ENCODE data around the gene SEMA5A. TPM values are rescaled to one million over a fixed set of nuclear protein-coding genes. Genes with fewer than 3 reads are reported as not detected.

Gene SEMA5A
- total RNA-seq, 2 donors from 2014 or later, result 3.4 to 40.2 TPM

DNA sequence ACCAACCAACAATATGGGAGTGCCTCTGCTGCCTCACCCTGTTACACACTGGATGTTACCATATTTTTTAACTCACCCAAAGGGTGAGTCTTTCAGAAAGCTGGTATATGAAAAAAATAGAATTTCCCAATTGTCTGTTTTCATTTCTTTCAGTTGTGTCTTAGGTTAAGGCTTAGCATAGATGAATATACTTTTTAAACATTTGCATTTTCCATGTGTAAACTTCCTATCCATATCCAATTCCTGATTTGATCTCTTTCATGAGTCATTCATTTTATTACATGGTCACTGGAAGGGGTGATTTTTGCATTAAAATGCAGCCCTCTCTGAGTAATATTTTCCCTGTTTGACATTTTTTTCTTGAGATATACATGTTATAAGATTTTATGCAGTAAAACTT lies 406.5 kb downstream of the SEMA5A start:
- DNase-seq (no peak), ATAC-seq (no peak)
- Histone ChIP-seq H3K4me3 (no peak overlapping the region), H3K4me1 (no peaks in the 10 kb centered on the region), H3K27me3 (no peaks in the 10 kb centered on the region), H3K27ac (no peak overlapping the region), H3K36me3 (replicated peaks in 1 of 2; ENCODE audit: insufficient read depth in 1 of 2, low read depth in 2 of 2) (peaks cover 0 to 2% of the 10 kb centered on the region in 2 donors), H3K9me3 (no peaks in the 10 kb centered on the region)
- intact Hi-C loops (cut with DNase I), result no loop called here
- TF ChIP-seq, protein P1, sequence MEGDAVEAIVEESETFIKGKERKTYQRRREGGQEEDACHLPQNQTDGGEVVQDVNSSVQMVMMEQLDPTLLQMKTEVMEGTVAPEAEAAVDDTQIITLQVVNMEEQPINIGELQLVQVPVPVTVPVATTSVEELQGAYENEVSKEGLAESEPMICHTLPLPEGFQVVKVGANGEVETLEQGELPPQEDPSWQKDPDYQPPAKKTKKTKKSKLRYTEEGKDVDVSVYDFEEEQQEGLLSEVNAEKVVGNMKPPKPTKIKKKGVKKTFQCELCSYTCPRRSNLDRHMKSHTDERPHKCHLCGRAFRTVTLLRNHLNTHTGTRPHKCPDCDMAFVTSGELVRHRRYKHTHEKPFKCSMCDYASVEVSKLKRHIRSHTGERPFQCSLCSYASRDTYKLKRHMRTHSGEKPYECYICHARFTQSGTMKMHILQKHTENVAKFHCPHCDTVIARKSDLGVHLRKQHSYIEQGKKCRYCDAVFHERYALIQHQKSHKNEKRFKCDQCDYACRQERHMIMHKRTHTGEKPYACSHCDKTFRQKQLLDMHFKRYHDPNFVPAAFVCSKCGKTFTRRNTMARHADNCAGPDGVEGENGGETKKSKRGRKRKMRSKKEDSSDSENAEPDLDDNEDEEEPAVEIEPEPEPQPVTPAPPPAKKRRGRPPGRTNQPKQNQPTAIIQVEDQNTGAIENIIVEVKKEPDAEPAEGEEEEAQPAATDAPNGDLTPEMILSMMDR (IDR thresholded peaks at IDR 0.05), result no peak
- no peak for TF ChIP-seq POLR2A (IDR thresholded peaks at IDR 0.05)

DNA sequence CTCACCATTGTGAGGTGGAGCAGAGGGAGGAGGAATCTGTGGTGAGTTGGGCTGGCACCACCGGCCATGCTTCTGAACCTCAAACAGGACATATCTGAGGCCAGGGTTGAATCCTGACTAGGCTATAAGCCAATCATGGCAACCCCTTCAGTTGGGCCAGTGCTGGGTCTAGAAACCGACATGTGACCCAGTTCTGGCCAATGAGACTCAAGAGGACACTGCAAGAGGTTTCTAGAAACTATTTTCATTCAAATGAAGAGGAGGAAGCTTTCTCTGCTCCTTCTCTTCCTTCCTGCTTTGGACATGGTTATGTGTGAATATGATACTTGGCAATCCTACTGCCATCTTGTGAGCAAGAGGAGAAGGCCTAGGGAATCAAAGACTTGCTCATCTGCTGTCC lies 417.7 kb downstream of the SEMA5A start:
- TF ChIP-seq POLR2A (IDR thresholded peaks at IDR 0.05), result no peak
- TF ChIP-seq, protein P1 (IDR thresholded peaks at IDR 0.05), result no peak
- Histone ChIP-seq H3K27ac (no peak overlapping the region), H3K4me1 (no peaks in the 10 kb centered on the region), H3K27me3 (no peaks in the 10 kb centered on the region), H3K4me3 (no peak overlapping the region), H3K36me3 (replicated peaks in 1 of 2; ENCODE audit: insufficient read depth in 1 of 2, low read depth in 2 of 2) (no peaks in the 10 kb centered on the region), H3K9me3 (no peaks in the 10 kb centered on the region)
- no peak for DNase-seq
- 81 to 87% methylated on average over 2 of the region's 2 CpGs for WGBS, 2 donors
- intact Hi-C loops (cut with DNase I), result no loop called here
- no peak for ATAC-seq

DNA sequence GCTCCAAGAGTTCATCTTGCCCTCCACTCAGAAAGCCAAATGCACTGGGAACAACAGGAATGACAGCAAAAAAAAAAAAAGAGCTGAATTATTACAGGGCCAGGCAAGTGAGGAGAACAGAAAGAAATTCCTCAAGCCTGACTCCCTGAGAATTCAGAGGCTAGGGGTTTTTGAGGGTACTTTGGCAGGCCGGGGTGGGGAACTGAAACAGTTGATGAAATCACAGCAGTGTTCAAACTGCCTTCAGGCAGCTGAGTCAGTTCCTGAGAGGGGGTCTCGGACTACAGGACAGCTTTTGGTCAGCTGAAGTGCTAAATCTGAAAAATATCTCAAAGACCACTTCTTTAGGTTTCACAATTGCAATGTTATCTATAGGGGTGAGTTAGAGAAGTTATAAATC lies 419.4 kb downstream of the SEMA5A start:
- Histone ChIP-seq H3K36me3 (replicated peaks in 1 of 2; ENCODE audit: insufficient read depth in 1 of 2, low read depth in 2 of 2) (no peaks in the 10 kb centered on the region), H3K9me3 (no peaks in the 10 kb centered on the region), H3K4me1 (no peaks in the 10 kb centered on the region), H3K27me3 (no peaks in the 10 kb centered on the region), H3K4me3 (no peak overlapping the region), H3K27ac (no peak overlapping the region)
- 67 to 74% methylated on average over 2 of the region's 2 CpGs for WGBS, 2 donors
- intact Hi-C loops (cut with DNase I), result no loop called here
- no peak for TF ChIP-seq POLR2A (IDR thresholded peaks at IDR 0.05)
- TF ChIP-seq, protein P1 (IDR thresholded peaks at IDR 0.05), result no peak
- DNase-seq (no peak), ATAC-seq (no peak)

DNA sequence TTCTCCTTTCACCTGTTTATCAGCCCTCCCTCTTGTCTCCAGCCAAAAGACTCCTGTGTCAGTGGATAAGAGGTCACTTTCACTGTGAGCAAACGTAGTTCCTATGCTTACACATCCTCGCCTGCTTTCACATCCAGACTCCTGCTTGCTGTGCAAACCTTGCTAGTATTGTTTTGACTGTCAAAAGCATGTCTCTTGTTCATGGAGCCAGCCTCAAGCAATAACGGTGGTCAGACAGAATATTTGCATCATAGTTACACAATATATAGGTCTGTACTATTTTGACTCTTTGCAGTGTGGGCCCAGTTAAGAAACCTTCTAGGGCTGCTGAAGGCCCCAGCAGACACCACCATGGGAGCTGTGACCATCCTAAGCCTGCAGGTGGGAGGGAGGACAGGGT lies 420.0 kb downstream of the SEMA5A start:
- DNase-seq, result no peak
- Histone ChIP-seq H3K36me3 (replicated peaks in 1 of 2; ENCODE audit: insufficient read depth in 1 of 2, low read depth in 2 of 2) (no peaks in the 10 kb centered on the region), H3K27me3 (no peaks in the 10 kb centered on the region), H3K4me3 (no peak overlapping the region), H3K4me1 (no peaks in the 10 kb centered on the region), H3K9me3 (no peaks in the 10 kb centered on the region), H3K27ac (no peak overlapping the region)
- intact Hi-C loops (cut with DNase I), result no loop called here
- 81 to 89% methylated on average over 3 of the region's 3 CpGs for WGBS, 2 donors
- TF ChIP-seq, protein P1 (IDR thresholded peaks at IDR 0.05), result no peak
- no peak for ATAC-seq

DNA sequence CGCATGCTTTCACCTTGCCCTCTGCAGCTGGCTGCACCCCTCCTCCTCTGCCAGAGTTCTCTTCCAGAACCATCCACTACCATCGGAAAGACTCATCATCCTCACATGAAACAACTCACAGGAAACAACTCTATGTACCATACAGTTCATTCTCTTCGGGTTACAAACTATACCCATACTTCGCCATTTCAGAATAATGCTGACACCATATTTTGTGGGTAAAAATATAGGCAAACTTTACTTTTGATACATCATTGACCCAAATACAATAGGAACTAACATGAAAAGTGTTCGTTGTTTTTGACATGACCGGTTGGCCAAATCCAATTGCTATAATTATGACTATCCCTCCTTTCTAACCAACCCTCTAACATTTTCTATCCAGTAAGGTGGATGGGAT lies 421.0 kb downstream of the SEMA5A start:
- H3K27me3 ChIP-seq, result no peaks in the 10 kb centered on the region
- H3K4me3 ChIP-seq, result no peak overlapping the region
- no peaks in the 10 kb centered on the region for H3K9me3 ChIP-seq
- H3K36me3 ChIP-seq (replicated peaks in 1 of 2; ENCODE audit: insufficient read depth in 1 of 2, low read depth in 2 of 2), result no peaks in the 10 kb centered on the region
- whole genome bisulfite sequencing, 2 donors, result 95% methylated on average over 6 of the region's 6 CpGs
- ATAC-seq (no peak), DNase-seq (no peak)
- H3K27ac ChIP-seq, result no peak overlapping the region
- TF ChIP-seq, protein P1 (IDR thresholded peaks at IDR 0.05), result no peak
- no peak for TF ChIP-seq POLR2A (IDR thresholded peaks at IDR 0.05)
- intact Hi-C loops (cut with DNase I), result no loop called here
- no peaks in the 10 kb centered on the region for H3K4me1 ChIP-seq
